A673 (cell line): ENCODE data around the gene PHTF2. TPM values are rescaled to one million over a fixed set of nuclear protein-coding genes. Genes with fewer than 3 reads are reported as not detected.

Source experiments
- BruUV-seq: library from RNA; stranded (reverse); fragments of 400-500 nt; replicated peaks from 2 replicates; lab custom pipeline; 2021; lab: Mats Ljungman, UMichigan
- CTCF ChIA-PET: fragments of 300-600 bp; sonication (Branson Sonifier 250); formaldehyde crosslinking; loops from one replicate; lab custom pipeline; 2022; ENCODE audit warnings: antibody characterized with exemption; lab: Charles Lee
- POLR2A ChIA-PET: fragments of 300-600 bp; sonication (Branson Sonifier 250); formaldehyde crosslinking; loops from one replicate; lab custom pipeline; 2022; ENCODE audit warnings: antibody characterized with exemption; ENCODE audit not compliant: low non-redundant PET; lab: Charles Lee
- DNase-seq: peaks from one replicate; pipeline ENCODE4 v3.0.0-alpha.2; 2015; ENCODE audit warnings: low spot score
- H3K27ac ChIP-seq: fragments of 200-600 bp; sonication (generic); 2 replicates; pipeline ENCODE4 v1.5.1; 2016; ENCODE audit warnings: mixed run types, low read depth, mild to moderate bottlenecking, mixed read lengths, antibody characterized with exemption, low read length; ENCODE audit not compliant: poor library complexity, severe bottlenecking
- H3K27me3 ChIP-seq: fragments of 200-600 bp; sonication (generic); replicated peaks from 2 replicates; pipeline ENCODE4 v1.6.1; 2017; ENCODE audit warnings: mixed run types, low read depth, mild to moderate bottlenecking, mixed read lengths, antibody characterized with exemption, low read length; ENCODE audit not compliant: insufficient read depth, poor library complexity
- H3K36me3 ChIP-seq: fragments of 200-600 bp; sonication (generic); 2 replicates; pipeline ENCODE4 v1.6.1; 2016; ENCODE audit warnings: mixed run types, mild to moderate bottlenecking, mixed read lengths, antibody characterized with exemption, low read length; ENCODE audit not compliant: insufficient read depth, poor library complexity, severe bottlenecking
- H3K4me1 ChIP-seq: fragments of 200-600 bp; sonication (generic); 2 replicates; pipeline ENCODE4 v1.6.1; 2017; ENCODE audit warnings: mixed run types, mild to moderate bottlenecking, mixed read lengths, antibody characterized with exemption, low read length; ENCODE audit not compliant: insufficient read depth, poor library complexity, severe bottlenecking
- H3K4me3 ChIP-seq: fragments of 200-600 bp; sonication (generic); 2 replicates; pipeline ENCODE4 v1.5.1; 2016; ENCODE audit warnings: low read depth, mixed run types, mild to moderate bottlenecking, mixed read lengths, low read length; ENCODE audit not compliant: poor library complexity, severe bottlenecking
- H3K9me3 ChIP-seq: fragments of 200-600 bp; sonication (generic); 2 replicates; pipeline ENCODE4 v1.6.1; 2016; ENCODE audit warnings: mixed run types, low read depth, mild to moderate bottlenecking, mixed read lengths, antibody characterized with exemption, low read length; ENCODE audit not compliant: poor library complexity, severe bottlenecking
- EZH2 ChIP-seq: fragments of 200-600 bp; sonication (generic); IDR thresholded peaks from 2 replicates; pipeline ENCODE4 v1.6.1; 2017; ENCODE audit warnings: borderline replicate concordance, low read depth, mild to moderate bottlenecking, mixed read lengths, antibody characterized with exemption, low read length; ENCODE audit not compliant: poor library complexity, severe bottlenecking
- intact Hi-C: fragments of 100-400 bp; cut with micrococcal nuclease; formaldehyde crosslinking; loops from one replicate; pipeline ENCODE4 v1.10.0; 2022; ENCODE audit not compliant: unreplicated experiment
- total RNA-seq: library from RNA; stranded (reverse); gene quantifications from 2 replicates; pipeline ENCODE4 v1.2.3, GENCODE V29; 2021
- TF ChIP-seq, protein P1 (sequence below): fragments of 300-800, 200-600 bp; sonication (generic); conservative IDR thresholded peaks from 2 replicates; pipeline ENCODE4 v1.5.1; 2017; ENCODE audit warnings: low read depth, mild to moderate bottlenecking, antibody characterized with exemption, low read length, moderate library complexity, mixed read lengths

Gene PHTF2
- total RNA-seq, 1 experiment from 2014 or later, result 36.6 TPM

DNA sequence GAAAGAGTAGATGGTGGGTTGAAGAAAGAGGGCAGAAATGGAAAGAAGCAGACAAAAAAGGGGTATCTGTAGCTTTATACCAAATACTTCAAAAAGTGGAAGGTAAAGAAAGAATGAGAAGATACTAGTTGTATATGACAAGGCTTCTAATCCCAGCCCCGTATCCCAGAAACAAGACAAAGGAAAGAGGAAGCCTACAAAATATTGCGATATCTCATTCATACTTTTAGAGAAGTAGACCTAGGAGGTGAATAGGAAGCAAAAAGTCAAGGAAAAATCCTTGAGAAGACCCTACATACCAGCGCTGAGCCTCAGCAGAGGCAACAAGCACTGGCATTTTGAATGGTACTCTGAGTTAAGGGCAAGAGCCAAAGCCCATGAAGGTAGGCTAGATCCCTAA lies 26.6 kb downstream of the PHTF2 start:
- intact Hi-C loops, result no loop called here
- DNase-seq, result no peak
- no TSS peak for BruUV-seq
- no peaks in the 10 kb centered on the region for H3K36me3 ChIP-seq
- CTCF ChIA-PET, result no interaction called here
- H3K4me1 ChIP-seq, result no peaks in the 10 kb centered on the region
- no peak overlapping the region for H3K27ac ChIP-seq
- H3K9me3 ChIP-seq, result peaks cover 22% of the 10 kb centered on the region
- H3K4me3 ChIP-seq, result no peak overlapping the region
- TF ChIP-seq, protein P1, sequence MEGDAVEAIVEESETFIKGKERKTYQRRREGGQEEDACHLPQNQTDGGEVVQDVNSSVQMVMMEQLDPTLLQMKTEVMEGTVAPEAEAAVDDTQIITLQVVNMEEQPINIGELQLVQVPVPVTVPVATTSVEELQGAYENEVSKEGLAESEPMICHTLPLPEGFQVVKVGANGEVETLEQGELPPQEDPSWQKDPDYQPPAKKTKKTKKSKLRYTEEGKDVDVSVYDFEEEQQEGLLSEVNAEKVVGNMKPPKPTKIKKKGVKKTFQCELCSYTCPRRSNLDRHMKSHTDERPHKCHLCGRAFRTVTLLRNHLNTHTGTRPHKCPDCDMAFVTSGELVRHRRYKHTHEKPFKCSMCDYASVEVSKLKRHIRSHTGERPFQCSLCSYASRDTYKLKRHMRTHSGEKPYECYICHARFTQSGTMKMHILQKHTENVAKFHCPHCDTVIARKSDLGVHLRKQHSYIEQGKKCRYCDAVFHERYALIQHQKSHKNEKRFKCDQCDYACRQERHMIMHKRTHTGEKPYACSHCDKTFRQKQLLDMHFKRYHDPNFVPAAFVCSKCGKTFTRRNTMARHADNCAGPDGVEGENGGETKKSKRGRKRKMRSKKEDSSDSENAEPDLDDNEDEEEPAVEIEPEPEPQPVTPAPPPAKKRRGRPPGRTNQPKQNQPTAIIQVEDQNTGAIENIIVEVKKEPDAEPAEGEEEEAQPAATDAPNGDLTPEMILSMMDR, result no peak
- TF ChIP-seq EZH2, result no peak
- POLR2A ChIA-PET, result no interaction called here
- H3K27me3 ChIP-seq, result no peaks in the 10 kb centered on the region

DNA sequence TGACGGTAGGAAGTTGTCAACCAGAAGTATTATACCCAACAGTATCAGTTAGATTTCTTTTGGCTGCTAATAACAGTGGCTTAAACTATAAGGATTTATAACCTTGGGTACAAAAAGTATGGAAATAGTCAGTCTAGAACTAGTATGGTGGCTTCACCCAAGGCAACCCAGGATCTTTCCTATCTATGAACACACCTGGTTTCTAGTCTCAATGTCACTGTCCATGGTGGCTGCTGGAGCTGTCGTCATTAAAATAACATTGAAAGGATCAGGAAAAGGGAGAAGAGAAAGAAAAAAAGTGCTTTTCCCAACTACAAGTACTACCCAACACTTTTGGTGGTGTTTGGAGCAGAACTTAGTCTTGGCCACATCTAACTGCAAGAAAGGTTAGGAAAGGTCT lies 27.7 kb downstream of the PHTF2 start:
- Histone ChIP-seq H3K27ac (no peak overlapping the region), H3K4me3 (no peak overlapping the region), H3K9me3 (peaks cover 10% of the 10 kb centered on the region), H3K27me3 (no peaks in the 10 kb centered on the region), H3K4me1 (no peaks in the 10 kb centered on the region), H3K36me3 (no peaks in the 10 kb centered on the region)
- intact Hi-C loops, result no loop called here
- POLR2A ChIA-PET, result no interaction called here
- TF ChIP-seq, protein P1, result no peak
- TF ChIP-seq EZH2, result no peak
- BruUV-seq, result no TSS peak
- CTCF ChIA-PET, result no interaction called here
- DNase-seq, result no peak

DNA sequence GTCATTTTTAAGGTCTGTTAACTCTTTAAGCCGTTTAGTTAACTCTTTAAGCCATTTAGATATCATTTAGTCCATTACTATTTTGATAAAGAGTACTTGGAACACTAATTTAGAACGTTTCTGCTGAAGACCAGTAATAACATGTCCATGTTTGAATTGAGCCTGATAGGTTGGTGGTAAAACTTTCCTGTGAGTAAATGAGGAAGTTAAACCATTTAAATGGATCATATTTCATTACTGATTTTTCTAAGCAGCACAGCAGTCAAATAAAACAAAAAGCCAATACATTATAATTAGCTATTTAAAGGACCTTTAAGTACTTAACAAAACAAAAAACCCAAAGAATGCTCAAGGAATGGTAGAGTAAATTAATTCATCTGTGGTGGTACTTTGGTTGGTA lies 29.4 kb downstream of the PHTF2 start:
- TF ChIP-seq, protein P1, result no peak
- no peak for TF ChIP-seq EZH2
- H3K9me3 ChIP-seq, result no peaks in the 10 kb centered on the region
- H3K4me3 ChIP-seq, result no peak overlapping the region
- no peak overlapping the region for H3K27ac ChIP-seq
- POLR2A ChIA-PET, result no interaction called here
- H3K27me3 ChIP-seq, result no peaks in the 10 kb centered on the region
- no peaks in the 10 kb centered on the region for H3K4me1 ChIP-seq
- BruUV-seq, result no TSS peak
- CTCF ChIA-PET, result no interaction called here
- DNase-seq, result no peak
- intact Hi-C loops, result no loop called here
- no peaks in the 10 kb centered on the region for H3K36me3 ChIP-seq
